Measurements from ENCODE around the gene CADPS2.
"Not testable (repeated sequence)": the region's sequence is repeated elsewhere in the genome, so short reads cannot be mapped to it uniquely, and the experiment has no call there.

Gene CADPS2

DNA sequence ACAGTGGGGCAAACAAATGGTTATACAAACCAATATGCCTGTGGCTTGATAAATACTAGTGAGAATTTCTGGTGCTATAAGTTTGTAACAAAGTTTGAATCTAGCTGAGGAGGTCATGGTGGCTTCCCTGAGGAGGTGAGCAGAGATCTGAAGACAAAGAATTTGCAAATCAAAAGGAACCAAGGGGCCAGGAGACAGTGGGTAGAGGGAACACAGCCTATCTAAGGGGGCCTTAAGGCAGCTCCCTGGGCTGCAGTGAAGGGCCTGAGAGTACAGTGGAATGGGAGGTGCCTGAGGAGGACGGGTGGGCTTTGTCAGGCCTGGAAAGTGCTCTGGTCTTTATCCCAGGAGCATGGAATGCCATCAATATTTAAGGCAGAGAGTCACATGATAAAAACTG lies 209.1 kb downstream of the CADPS2 start:
- DNase-seq (ENCODE audit: low spot score): no peak

DNA sequence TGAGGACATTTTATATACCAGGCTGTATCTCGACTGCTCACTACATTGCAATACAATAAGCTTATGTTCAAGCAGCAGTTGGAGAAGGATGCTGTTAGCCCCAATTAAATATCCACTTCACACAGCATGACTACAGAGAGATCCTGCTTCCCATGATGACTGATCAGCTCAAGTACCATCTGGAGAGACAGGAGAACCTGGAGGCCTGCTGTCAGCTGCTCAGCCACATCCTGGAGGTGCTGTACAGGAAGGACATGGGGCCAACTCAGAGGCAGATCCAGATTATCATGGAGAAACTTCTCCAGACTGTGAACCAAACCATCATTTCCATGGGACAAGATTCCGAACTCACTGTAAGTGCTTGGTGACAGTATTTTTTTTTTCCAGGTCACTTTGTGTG lies 209.8 kb downstream of the CADPS2 start:
- DNase-seq (ENCODE audit: low spot score) (no peak), FAIRE-seq (no peak)

More for the DNA sequence above, 209.1 kb downstream of the CADPS2 start:
- no peak for FAIRE-seq

DNA sequence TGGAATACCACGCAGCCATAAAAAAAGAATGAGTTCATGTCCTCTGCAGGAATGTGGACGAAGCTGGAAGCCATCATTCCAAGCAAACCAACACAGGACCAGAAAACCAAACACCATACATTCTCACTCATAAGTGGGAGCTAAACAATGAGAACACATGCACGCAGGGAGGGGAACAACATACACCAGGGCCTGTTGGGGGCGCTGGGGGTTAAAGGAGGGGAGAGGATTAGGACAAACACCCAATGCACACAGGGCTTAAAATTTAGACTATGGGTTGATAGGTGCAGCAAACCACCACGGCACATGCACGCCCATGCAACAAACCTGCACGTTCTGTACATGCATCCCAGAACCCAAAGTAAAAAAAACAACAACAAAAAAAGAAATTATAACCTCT lies 210.6 kb downstream of the CADPS2 start:
- no peak for DNase-seq (ENCODE audit: low spot score)
- no peak for FAIRE-seq

DNA sequence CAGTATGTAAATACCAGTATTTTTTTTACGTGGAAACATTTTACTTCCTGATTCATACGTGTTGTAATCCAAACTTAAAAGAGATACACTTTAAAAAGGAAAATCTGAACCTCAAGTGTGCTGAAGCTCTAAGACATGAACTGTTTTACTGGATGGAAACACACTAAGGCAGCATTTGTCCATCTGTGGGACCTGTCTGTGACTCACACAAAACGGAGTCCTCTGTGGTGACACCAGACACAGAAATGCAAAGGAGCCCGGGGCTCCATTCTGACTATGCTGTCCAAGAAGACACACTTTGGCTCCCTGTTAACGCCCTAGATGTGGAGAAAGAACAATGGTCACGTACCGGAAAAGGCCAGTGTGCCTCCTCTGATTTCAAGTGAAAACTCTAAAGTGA lies 211.2 kb downstream of the CADPS2 start:
- FAIRE-seq (no peak), DNase-seq (ENCODE audit: low spot score) (no peak)

DNA sequence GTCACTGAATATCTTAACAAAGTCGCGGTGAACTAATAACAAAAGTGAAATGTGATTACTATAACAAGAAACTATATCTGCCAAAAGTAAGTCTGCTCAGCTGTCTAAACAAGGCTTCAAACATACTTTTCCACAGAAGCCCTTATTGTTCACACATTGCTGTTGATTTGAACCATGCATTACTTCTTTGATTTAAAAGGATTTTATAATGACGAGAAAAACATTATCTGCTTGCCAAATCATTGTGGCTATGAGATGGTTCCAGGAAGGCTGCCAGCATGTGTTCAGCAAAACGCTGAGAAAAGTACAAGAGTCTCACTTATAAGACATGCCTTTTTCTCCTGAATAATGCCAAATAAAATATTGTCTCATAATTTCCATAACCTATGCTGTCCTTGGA lies 211.8 kb downstream of the CADPS2 start:
- FAIRE-seq (no peak), DNase-seq (ENCODE audit: low spot score) (no peak)

DNA sequence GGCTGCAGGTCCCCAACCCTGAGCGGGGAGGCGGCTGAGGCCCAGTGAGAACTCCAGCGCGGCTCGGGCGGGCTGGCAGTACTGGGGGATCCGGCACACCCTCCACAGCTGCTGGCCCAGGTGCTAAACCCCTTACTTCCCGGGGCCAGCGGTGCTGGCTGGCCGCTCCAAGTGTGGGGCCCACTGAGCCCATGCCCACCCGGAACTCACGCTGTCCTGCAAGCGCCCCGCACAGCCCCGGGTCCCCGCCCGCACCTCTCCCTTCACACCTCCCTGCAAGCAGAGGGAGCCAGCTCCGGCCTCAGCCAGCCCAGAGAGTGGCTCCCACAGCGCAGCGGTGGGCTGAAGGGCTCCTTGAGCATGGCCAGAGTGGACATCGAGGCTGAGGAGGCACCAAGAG lies 212.3 kb downstream of the CADPS2 start:
- no peak for FAIRE-seq
- no peak for DNase-seq (ENCODE audit: low spot score)

DNA sequence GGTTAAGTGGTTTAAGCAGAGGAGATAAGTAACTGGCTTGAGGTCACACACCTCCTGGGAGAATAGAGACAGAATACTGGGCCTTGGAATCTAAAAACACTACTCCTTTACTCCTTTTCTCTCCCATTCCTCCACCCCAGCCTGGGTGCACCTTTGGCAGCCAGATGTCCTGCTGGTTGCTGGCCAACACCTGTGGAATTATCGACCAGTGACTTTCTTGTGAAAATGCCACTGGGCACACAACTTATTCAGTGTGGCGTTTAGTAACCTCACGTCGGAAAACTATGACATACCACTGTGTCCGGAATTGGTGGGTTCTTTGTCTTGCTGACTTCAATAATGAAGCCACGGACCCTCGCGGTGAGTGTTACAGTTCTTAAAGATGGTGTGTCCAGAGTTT lies 213.7 kb downstream of the CADPS2 start:
- FAIRE-seq (no peak), DNase-seq (ENCODE audit: low spot score) (no peak)

DNA sequence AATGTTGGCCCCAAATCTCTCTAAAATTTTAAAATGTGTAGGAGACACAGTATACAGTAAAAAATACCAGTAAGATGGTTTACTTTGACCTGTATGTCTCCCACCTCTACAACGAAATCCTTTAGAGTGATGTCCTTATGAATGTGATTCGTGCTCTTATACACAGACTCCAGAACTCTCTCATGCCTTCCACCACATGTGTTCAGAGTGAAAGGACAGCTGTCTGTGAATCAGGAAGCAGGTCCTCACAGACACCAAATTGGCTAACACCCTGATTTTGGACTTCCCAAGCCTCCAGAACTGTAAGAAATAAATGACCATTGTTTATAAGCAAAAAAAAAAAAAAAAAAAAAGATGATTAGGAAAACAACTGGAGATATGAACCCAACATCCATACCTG lies 222.5 kb downstream of the CADPS2 start:
- FAIRE-seq (no peak), DNase-seq (ENCODE audit: low spot score) (no peak)

DNA sequence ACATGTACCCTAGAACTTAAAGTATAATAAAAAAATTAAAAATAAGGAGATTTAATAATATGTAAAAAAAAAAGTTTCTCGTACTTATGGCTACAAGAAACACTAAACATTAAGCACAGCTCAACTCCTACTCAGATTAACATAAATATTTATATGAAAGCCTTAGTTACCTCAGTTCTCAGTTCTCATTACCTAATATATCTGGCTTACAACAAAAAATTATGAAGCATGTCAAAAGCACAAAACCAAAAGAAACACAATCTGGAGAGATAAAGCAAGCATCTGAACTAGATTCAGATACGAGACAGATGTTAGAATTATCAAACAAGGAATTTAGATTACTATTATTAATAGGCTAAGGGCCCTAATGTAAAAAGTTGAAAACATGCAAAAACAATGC lies 227.4 kb downstream of the CADPS2 start:
- DNase-seq (ENCODE audit: low spot score) (no peak), FAIRE-seq (no peak)

DNA sequence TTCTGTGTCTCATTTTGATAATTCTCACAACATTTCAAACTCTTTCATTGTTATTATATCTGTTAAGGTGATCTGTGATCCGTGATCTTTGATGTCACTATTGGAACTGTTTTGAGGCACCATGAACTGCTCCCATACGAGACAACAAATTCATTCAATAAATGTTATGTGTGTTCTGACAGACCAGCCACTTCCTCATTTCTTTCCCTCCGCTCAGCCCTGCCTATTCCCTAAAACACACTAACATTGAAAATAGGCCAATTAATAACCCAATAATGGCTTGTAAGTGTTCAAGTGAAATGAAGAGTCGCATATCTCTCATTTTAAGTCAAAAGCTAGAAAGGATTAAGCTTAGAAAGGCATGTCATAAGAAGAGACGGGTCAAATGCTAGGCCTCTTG lies 232.6 kb downstream of the CADPS2 start:
- DNase-seq (ENCODE audit: low spot score): no peak
- FAIRE-seq: no peak

DNA sequence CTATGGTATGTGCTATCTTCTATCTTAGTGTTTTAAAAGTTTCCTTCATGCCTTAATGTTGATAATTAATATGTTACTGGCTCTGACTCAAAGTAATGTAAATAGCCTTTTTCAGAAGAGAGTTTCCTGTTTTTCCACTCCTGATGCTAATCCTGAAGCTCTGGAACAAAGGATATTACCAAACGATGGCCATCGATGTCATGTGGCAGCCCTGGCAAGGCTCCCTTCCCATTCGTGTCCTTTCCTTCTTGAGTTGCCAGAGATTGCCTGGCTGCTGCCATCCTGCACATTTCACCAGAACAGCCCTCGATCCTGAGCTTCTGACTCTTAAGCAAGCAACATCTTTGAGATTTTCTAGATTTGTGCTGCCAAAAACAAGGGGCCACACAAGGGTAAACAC lies 233.4 kb downstream of the CADPS2 start:
- FAIRE-seq (no peak), DNase-seq (ENCODE audit: low spot score) (no peak)

DNA sequence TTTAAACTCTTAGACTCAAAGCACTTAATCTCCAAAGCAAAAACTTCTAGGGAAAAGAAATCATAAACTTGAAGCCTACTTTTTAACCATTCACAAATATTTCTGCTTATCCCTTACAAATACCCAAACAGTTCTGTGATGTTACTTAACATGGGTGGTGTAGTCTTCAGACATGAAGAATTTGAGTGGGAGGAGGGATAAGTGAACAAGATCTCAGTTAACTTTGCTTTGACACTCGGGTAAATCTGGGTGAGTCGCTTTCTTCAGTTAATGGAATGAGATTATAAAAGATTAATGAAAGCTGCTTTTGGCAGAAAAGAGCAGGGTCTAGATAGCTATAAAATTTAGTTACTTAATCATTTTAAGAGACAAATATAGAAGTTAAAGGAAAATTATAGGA lies 234.8 kb downstream of the CADPS2 start:
- no peak for FAIRE-seq
- DNase-seq (ENCODE audit: low spot score): no peak

DNA sequence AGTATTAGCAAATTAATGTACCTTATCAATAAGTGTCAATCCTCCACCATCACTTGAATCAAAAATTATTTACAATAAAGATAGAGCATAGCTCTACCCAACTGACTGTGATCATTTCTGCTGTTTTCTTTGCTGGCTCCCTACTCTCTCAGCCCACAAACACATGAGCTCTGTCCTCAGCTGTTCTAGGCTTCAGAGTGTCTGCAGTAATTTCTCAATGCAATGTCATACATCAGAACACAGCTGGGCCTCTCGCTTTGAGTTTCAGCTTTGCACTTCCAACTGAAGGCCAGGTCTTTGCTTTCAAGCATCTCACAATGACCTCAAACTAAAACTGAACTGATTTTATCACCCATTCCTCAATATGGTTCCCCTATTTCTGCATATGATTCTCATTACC lies 243.0 kb downstream of the CADPS2 start:
- DNase-seq (ENCODE audit: low spot score): no peak
- no peak for FAIRE-seq

DNA sequence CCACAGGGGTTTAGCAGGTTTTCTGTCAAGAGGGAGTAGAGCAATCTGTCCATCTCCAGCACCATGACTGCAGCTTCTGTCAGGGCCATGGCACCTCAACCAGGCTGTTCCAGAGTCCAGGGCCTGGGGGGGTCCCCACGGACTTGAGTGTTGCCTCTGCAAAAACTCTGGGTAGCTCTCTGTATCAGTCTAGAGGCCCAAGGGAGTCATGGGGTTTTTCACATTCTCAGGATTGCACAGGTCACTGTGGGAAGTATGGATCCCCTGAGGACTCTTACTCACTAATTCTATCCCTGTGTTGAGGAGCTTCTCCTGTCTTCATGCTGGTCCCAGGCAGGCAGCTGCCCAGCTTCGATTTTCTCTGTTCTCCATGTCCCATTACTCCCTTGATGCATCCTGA lies 247.8 kb downstream of the CADPS2 start:
- FAIRE-seq (no peak), DNase-seq (ENCODE audit: low spot score) (no peak)

DNA sequence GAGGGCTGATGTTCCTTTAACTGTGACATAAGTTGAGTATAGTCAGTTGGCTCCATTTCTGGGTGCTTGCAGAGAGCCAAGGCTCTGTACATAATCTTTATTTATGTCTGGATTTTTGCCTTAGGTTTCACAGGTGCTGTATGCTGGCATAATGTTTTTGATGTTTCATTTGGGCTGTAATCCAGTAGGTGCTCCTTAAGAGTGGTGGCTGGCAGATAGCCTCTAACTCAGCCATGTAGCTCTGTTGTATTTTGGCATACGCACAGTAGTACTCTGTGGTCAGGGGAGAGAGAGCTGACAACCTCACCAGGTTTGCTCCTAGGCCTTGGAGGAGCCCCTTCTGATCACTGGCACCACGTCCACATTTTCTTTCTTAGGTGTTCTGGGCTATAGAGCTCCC lies 248.5 kb downstream of the CADPS2 start:
- FAIRE-seq (no peak), DNase-seq (ENCODE audit: low spot score) (no peak)

DNA sequence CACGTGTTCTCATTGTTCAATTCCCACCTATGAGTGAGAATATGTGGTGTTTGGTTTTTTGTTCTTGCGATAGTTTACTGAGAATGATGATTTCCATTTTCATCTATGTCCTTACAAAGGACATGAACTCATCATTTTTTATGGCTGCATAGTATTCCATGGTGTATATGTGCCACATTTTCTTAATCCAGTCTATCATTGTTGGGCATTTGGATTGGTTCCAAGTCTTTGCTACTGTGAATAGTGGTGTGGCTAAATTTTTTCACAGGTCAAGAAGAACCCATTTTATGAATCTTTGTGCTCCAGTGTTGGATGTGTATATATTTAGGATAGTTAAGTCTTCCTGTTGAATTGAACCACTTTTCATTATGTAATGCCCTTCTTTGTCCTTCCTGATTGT lies 250.8 kb downstream of the CADPS2 start:
- not testable (repeated sequence) for DNase-seq (ENCODE audit: low spot score); FAIRE-seq

DNA sequence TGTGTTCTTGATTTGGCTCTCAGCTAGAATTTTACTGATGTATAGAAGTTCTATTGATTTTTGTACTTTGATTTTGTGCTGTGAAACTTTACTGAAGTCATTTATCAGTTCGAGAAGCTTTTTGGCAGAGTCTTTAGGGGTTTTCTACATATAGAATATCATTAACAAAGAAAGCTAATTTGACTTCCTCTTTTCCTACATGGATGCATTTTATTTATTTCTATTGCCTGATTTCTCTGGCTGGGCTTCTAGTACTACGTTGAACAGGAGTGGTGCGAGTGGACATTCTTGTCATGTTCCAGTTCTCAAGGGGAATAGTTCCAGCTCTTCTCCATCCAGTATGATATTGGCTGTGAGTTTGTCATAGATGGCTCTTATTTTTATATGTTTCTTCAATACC lies 252.8 kb downstream of the CADPS2 start:
- DNase-seq (ENCODE audit: low spot score) (no peak), FAIRE-seq (no peak)

DNA sequence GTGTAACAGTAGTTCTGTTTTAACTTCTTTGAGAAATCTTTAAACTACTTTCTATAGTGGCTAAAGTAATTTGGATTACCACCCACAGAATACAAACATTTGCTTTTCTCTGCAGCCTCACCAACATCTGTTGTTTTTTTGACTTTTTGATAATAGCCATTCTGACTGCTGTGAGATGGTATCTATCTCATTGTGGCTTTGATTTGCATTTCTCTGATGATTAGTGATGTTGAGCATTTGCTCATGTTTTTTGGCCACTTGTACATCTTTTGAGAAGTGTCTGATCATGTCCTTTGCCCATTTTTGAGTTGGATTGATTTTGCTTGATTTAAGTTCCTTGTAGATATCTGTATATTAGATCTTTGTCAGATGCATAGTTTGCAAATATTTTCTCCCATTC lies 254.0 kb downstream of the CADPS2 start:
- DNase-seq (ENCODE audit: low spot score) (no peak), FAIRE-seq (no peak)

DNA sequence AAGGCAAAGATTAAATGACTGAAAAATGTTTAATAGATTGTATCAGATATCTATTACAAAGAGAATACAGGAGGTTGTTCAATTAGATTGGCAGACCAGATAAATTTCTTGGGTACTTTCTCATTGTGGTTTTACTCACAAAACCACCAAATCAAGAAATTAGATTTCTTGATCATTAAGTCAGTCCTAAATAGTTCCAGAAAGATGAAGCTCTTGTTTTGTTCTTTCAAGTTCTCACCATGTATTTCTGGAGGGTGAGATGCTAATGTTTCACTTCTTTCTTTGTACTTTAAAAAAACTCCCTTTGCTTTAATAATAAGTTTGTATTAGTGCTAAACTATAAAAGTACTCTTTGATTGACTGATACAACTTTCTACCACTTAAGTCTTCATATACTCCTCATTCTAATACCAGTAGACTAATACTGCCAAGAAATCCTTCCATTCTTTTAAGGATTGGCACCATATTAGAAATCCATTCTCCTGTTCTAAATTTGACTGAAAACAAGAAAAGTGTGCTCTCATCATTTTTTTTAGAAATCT lies 256.8 kb downstream of the CADPS2 start:
- FAIRE-seq (no peak), DNase-seq (ENCODE audit: low spot score) (no peak)

DNA sequence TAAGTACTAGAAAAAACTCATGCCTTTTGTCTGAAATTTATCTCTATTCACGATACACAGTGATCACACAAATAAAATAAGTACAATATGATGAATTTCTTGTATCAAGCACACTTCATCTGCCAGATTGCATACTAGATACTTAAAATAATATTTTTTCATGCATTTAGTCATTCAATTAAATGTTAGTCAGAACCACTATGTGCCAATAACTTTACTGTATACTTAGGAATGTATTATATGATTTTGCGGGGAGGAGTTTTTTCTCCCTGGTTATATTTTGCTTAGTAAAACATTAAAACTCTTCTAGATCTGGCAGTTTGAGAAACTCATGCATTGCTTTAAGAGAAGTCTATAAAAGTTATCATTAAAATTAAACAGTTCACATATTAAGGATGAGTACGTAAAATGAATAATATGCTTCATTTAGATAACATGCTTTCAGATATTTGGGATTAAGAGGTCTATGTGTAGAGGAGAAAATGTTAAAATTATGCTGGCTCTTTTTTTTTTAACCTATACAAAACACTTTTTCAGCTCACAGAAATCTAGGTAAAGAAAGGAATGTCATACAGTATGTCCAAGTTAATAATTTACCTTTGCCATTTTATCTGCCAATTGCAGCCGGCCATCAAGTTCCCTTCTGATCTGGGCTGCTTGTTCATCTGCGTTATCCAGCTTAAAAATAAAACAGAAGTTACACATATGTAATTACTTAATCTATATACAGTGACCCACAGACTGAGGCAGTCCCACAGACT lies 257.4 kb downstream of the CADPS2 start:
- DNase-seq (ENCODE audit: low spot score) (no peak), FAIRE-seq (no peak)

DNA sequence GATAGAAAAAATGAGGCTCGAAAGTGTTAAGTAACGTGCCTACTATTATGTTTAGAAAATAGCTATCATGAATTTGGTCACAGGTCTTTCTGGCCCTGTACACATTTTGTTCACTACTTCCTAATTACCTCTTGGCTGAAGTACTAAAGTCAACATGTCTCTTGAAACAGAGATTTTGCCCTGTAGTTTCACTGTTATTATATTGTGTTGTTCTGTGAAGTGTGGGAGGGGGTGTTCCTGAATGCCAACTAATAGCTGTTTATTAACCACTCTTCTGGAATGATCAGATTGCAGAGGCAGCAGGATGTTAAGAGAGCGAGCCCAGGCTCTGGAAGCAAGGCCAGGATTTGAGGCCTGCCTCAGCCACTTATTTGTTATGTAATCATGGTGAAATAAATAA lies 259.5 kb downstream of the CADPS2 start:
- DNase-seq (ENCODE audit: low spot score): no peak
- FAIRE-seq: no peak

DNA sequence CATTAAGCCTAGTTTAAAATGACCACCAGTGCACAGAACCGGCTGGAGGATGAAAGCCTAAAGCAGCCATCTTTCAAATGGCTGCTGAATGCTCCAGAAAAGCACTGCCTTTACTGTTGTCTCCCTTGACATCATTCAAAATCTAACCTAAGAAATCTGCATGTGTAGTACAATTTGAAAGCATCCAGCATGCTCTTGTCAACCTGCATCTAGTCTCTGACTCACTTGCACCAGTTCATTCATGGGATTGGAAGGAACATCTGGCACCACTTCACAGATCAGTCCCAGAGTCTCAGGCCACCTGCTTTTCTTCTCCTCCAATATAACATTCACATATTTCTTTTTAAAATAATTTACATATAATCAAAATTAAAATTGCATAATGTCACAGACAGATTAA lies 263.6 kb downstream of the CADPS2 start:
- DNase-seq (ENCODE audit: low spot score): no peak
- no peak for FAIRE-seq

DNA sequence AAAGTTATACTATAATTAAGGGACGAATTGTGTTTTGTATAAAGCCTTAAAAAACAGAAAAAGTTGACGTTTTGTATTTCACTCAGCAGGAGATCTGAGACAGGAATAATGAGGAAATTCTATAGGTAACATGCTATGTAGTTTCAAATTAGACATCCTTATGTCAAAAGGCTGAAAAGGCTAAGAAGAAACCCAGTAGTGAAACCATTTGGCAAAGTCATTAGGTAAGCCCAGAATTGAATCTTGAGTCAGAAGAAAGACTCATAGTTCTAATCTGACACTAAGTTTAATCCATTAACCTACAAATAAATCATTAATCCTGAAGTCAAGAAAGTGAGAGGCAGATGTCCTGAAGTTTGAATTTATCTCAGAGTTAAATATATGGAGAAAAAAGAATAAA lies 266.6 kb downstream of the CADPS2 start:
- DNase-seq (ENCODE audit: low spot score): no peak
- no peak for FAIRE-seq
